SJSA1 (cell line): Measurements from ENCODE around the gene ST3GAL5. TPM values are rescaled to one million over a fixed set of nuclear protein-coding genes. Genes with fewer than 3 reads are reported as not detected.
"Not testable (repeated sequence)": the region's sequence is repeated elsewhere in the genome, so short reads cannot be mapped to it uniquely, and the experiment has no call there.

Experiments used
- DNase-seq, 2 experiments: peaks; one replicate each; pipeline ENCODE4 v3.0.0-alpha.2; 2015 to 2020; ENCODE audit warnings: low spot score in 2 of 2, low read depth in 1 of 2
- H3K27ac ChIP-seq: fragments of 250-450 bp; sonication (Bioruptor Pico); 2 replicates; pipeline ENCODE4 v1.5.1; 2020; ENCODE audit warnings: mild to moderate bottlenecking, moderate library complexity
- H3K27me3 ChIP-seq: fragments of 250-450 bp; sonication (Bioruptor Pico); replicated peaks from 2 replicates; pipeline ENCODE4 v1.5.1; 2020; ENCODE audit warnings: mild to moderate bottlenecking, moderate library complexity
- H3K36me3 ChIP-seq: fragments of 250-450 bp; sonication (Bioruptor Pico); 2 replicates; pipeline ENCODE4 v1.5.1; 2020; ENCODE audit warnings: mild to moderate bottlenecking
- H3K4me1 ChIP-seq: fragments of 250-450 bp; sonication (Bioruptor Pico); replicated peaks from 2 replicates; pipeline ENCODE4 v1.6.1; 2021; ENCODE audit warnings: mild to moderate bottlenecking
- H3K4me3 ChIP-seq: fragments of 250-450 bp; sonication (Bioruptor Pico); 2 replicates; pipeline ENCODE4 v1.5.1; 2020; ENCODE audit warnings: mild to moderate bottlenecking
- H3K9me3 ChIP-seq: fragments of 250-450 bp; sonication (Bioruptor Pico); replicated peaks from 2 replicates; pipeline ENCODE4 v1.5.1; 2020; ENCODE audit warnings: mild to moderate bottlenecking
- total RNA-seq: library from RNA; depleted of rRNA; stranded (reverse); fragments of >200 nt; shearing (Covaris generic); gene quantifications from 2 replicates; pipeline ENCODE4 v1.2.3, GENCODE V29; 2014

The ST3GAL5 gene
- total RNA-seq, 1 experiment from 2014 or later: 84.5 TPM

- Histone ChIP-seq H3K36me3 (no peaks in the 10 kb centered on the region), H3K4me1 (peaks cover 49% of the 10 kb centered on the region), H3K27ac (no peak overlapping the region), H3K27me3 (no peaks in the 10 kb centered on the region), H3K9me3 (no peaks in the 10 kb centered on the region), H3K4me3 (no peak overlapping the region)
- no peak for DNase-seq
These were observed 20.2 kb upstream of the ST3GAL5 start for GRCh38 chr2:85909005-85909404.

DNA sequence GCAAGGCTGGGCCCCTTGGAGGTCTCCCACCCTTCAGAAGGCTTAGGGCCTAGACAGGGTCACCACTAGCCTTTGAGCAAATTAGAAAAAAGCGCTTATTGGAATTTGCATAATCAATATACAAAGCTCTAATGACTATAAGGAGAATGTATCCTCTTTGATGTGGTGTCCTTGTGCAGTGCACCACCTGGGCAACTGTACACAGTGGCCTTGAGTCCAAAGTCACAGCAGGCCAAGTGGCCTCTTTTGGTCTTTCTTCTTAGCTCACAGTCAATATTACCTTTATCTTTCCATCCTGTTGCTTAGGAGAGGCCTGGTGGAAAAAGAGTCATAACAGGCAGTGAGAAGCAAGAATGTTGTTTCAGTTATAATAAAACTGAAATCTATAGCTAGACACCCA is 19.7 kb upstream of the ST3GAL5 start:
- Histone ChIP-seq H3K27ac (no peak overlapping the region), H3K27me3 (no peaks in the 10 kb centered on the region), H3K36me3 (no peaks in the 10 kb centered on the region), H3K9me3 (no peaks in the 10 kb centered on the region), H3K4me3 (no peak overlapping the region), H3K4me1 (peaks cover 44% of the 10 kb centered on the region)
- DNase-seq: no peak

GRCh38 chr2:85907671-85908157 is 18.9 kb upstream of the ST3GAL5 start:
- Histone ChIP-seq H3K36me3 (no peaks in the 10 kb centered on the region), H3K9me3 (no peaks in the 10 kb centered on the region), H3K27ac (no peak overlapping the region), H3K4me3 (no peak overlapping the region), H3K4me1 (peaks cover 36% of the 10 kb centered on the region), H3K27me3 (no peaks in the 10 kb centered on the region)
- DNase-seq: peak in 1 of 2 experiments; percentile 55

- no peak overlapping the region for H3K4me3 ChIP-seq
- H3K9me3 ChIP-seq: no peaks in the 10 kb centered on the region
- DNase-seq: no peak
- H3K27ac ChIP-seq: no peak overlapping the region
- peaks cover 26% of the 10 kb centered on the region for H3K4me1 ChIP-seq
- no peaks in the 10 kb centered on the region for H3K27me3 ChIP-seq
- H3K36me3 ChIP-seq: no peaks in the 10 kb centered on the region
These were observed 18.0 kb upstream of the ST3GAL5 start for GRCh38 chr2:85906748-85907147.

DNA sequence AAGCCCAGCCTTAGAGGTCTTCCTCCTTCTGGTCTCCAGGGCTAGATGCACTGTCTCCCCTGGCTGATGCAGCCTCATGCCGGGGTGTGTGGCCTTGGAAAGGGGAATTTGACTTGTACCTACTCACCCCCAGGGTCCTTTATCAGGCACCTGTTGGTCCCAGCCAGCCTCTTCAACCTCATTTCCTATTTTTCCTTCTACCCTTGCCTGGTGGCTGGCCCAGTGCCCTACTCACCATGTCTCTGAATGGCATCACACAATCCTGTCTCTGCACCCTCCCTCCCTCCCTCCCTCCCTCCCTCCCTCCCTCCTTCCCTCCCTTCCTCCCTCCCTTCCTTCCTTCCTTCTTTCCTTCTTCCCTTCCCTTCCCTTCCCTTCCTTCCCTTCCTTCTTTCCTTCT is 17.1 kb upstream of the ST3GAL5 start:
- H3K9me3 ChIP-seq: no peaks in the 10 kb centered on the region
- no peaks in the 10 kb centered on the region for H3K36me3 ChIP-seq
- no peak overlapping the region for H3K27ac ChIP-seq
- no peak overlapping the region for H3K4me3 ChIP-seq
- DNase-seq: no peak
- peaks cover 17% of the 10 kb centered on the region for H3K4me1 ChIP-seq
- H3K27me3 ChIP-seq: no peaks in the 10 kb centered on the region

GRCh38 chr2:85905187-85905666 is 16.4 kb upstream of the ST3GAL5 start:
- no peaks in the 10 kb centered on the region for H3K27me3 ChIP-seq

DNA sequence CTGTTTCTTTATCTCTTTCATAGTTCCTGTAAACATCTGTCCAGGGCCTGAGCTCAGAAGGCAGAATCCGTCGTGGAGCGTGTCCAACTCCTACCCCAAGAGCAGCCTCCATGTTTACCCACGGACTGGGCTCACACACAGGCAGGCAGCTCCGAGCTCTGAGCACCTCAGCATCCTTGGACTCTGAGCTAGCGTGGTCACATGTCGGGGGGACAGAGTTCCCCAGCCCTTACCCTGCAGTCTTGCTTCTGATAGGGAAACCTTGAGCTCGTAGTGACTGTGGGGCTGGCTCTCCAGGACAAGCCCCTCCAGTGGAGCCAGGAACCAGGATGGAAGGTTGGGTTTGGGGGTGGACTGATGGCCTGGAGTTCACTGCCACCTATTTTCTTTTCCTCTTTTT is 15.1 kb upstream of the ST3GAL5 start:
- no peak overlapping the region for H3K4me3 ChIP-seq
- no peak overlapping the region for H3K27ac ChIP-seq
- H3K36me3 ChIP-seq: no peaks in the 10 kb centered on the region
- no peak for DNase-seq
- peaks cover 13% of the 10 kb centered on the region for H3K4me1 ChIP-seq
- H3K27me3 ChIP-seq: no peaks in the 10 kb centered on the region
- H3K9me3 ChIP-seq: no peaks in the 10 kb centered on the region

More at GRCh38 chr2:85905187-85905666, 16.4 kb upstream of the ST3GAL5 start:
- no peaks in the 10 kb centered on the region for H3K36me3 ChIP-seq
- no peaks in the 10 kb centered on the region for H3K9me3 ChIP-seq
- H3K27ac ChIP-seq: no peak overlapping the region
- no peak overlapping the region for H3K4me3 ChIP-seq
- peaks cover 13% of the 10 kb centered on the region for H3K4me1 ChIP-seq
- no peak for DNase-seq

DNA sequence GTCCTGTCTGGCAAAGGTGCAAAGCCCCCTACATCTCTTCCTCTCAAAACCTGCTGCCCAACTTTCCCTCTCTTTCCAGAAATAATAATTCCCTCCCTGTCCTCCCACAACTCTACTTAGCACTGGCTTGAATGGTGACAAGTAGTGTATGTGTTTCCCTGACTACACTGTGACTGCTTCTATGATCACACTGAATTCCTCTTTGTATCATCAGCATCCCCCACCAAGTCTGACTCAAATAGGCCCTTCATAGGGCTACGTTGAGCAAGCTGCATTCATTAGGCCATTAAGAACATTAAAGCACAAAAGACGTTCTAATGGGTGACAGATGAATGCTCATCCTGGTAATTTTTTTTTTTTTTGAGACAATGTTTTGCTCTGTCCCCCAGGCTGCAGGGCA is 13.7 kb upstream of the ST3GAL5 start:
- Histone ChIP-seq H3K36me3 (no peaks in the 10 kb centered on the region), H3K27me3 (no peaks in the 10 kb centered on the region), H3K4me1 (peaks cover 5% of the 10 kb centered on the region), H3K27ac (no peak overlapping the region), H3K4me3 (no peak overlapping the region), H3K9me3 (no peaks in the 10 kb centered on the region)
- no peak for DNase-seq

- Histone ChIP-seq H3K9me3 (no peaks in the 10 kb centered on the region), H3K27ac (no peak overlapping the region), H3K4me3 (no peak overlapping the region), H3K36me3 (no peaks in the 10 kb centered on the region), H3K27me3 (no peaks in the 10 kb centered on the region), H3K4me1 (no peaks in the 10 kb centered on the region)
- DNase-seq: no peak
These were observed 12.4 kb upstream of the ST3GAL5 start for GRCh38 chr2:85901155-85901554.

- no peak overlapping the region for H3K4me3 ChIP-seq
- H3K27me3 ChIP-seq: no peaks in the 10 kb centered on the region
- no peaks in the 10 kb centered on the region for H3K4me1 ChIP-seq
- no peak for DNase-seq
- no peaks in the 10 kb centered on the region for H3K9me3 ChIP-seq
- no peaks in the 10 kb centered on the region for H3K36me3 ChIP-seq
- H3K27ac ChIP-seq: no peak overlapping the region
These were observed 11.6 kb upstream of the ST3GAL5 start for GRCh38 chr2:85900366-85900765.

DNA sequence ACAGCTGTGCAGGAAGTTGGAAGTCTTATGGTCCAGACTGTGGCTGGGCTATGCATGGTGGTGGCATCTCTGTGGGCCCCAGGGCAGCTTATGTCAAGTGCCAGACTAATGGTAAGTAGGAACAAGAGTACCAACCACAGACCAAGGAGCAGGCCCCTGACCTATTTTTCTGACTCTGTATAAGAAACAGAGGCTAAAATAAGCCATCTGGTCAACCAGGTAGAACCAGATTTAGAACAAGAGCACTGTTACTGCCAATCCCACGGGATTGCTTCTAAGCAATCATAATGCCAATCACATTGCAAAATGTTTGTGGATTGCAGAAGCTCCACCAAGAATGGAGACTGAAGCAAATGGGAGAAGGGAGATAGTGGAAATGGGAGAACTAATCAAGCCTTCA is 11.1 kb upstream of the ST3GAL5 start:
- H3K4me1 ChIP-seq: peaks cover 4% of the 10 kb centered on the region
- H3K36me3 ChIP-seq: no peaks in the 10 kb centered on the region
- no peak for DNase-seq
- no peaks in the 10 kb centered on the region for H3K27me3 ChIP-seq
- H3K4me3 ChIP-seq: no peak overlapping the region
- no peak overlapping the region for H3K27ac ChIP-seq
- H3K9me3 ChIP-seq: peaks cover 3% of the 10 kb centered on the region; the same call in 1 of the 2 replicates

DNA sequence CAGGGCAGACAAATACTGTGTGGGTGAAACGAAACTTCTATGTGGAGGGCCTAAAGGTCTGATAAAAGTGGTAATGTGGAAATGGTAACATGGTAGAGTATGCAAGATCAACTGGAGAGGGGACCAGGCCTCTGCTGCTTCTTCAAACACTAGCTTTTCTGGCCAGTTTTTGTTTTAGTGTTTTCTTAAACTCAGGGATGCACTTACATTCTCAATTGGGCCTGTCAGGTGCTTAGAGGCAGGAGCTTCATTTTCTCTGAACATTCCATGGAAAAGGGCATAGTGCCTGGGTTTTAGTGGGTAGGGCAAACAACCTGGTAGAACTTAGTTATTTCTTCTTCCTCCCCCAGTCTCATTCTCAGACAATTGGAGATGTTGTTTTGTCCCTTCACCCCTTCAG is 10.5 kb upstream of the ST3GAL5 start:
- Histone ChIP-seq H3K4me1 (peaks cover 10% of the 10 kb centered on the region), H3K36me3 (no peaks in the 10 kb centered on the region), H3K9me3 (peaks cover 3% of the 10 kb centered on the region; the same call in 1 of the 2 replicates), H3K27ac (no peak overlapping the region), H3K4me3 (no peak overlapping the region), H3K27me3 (no peaks in the 10 kb centered on the region)
- no peak for DNase-seq

GRCh38 chr2:85898881-85899280 is 10.1 kb upstream of the ST3GAL5 start:
- no peaks in the 10 kb centered on the region for H3K27me3 ChIP-seq
- H3K36me3 ChIP-seq: no peaks in the 10 kb centered on the region
- no peak overlapping the region for H3K4me3 ChIP-seq
- peaks cover 3% of the 10 kb centered on the region; the same call in 1 of the 2 replicates for H3K9me3 ChIP-seq
- no peak for DNase-seq
- H3K4me1 ChIP-seq: peaks cover 14% of the 10 kb centered on the region
- H3K27ac ChIP-seq: no peak overlapping the region

DNA sequence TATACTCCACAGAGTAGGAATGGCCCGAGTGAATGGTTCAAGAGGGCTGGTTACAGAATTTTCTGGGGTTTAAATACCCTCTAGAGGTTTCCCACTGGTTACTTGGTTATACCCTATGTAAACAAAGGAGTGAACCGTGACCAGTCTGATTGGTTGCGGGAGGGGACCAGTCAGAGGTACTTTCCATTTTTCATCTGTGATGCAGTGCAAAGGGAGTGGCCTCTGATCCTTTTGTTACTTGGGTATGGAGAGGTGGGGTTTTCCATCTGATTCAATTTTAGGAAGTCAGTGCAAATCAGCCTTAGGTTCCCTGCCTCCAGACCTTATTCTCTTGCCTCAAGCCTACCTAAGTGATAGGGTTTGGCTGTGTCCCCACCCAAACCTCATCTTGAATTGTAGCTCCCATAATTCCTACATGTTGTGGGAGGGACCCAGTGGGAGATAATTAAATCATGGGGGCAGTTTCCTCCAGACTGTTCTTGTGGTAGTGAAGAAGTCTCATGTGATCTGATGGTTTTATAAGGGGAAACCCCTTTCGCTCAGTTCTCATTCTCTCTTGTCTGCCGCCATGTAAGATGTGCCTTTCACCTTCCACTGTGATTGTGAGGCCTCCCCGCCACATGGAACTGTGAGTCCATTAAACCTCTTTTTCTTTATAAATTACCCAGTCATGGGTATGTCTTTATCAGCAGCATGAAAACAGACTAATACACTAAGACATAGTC is 5.9 kb upstream of the ST3GAL5 start:
- DNase-seq: peak; percentile 81 to 85
- not testable (repeated sequence) for H3K27me3 ChIP-seq, H3K9me3 ChIP-seq, H3K36me3 ChIP-seq
- Histone ChIP-seq H3K27ac (peak overlapping the region; percentile 98), H3K4me1 (peaks cover 42% of the 10 kb centered on the region), H3K4me3 (peak overlapping the region; percentile 11)
